Activated T-helper 1 cell treated with anti-CD3 and anti-CD28 coated beads, Interleukin-12 subunit alpha, Interleukin-12 subunit beta, Interleukin-2, Interleukin-4 antibody, amounts not matched to agents 30 ng/mL and 10 ng/mL and 1 ng/mL, durations not matched to agents 14 hours and 24 hours and 36 hours (primary cell): Measurements from ENCODE around the gene NUDCD3. TPM values are rescaled to one million over a fixed set of nuclear protein-coding genes. Genes with fewer than 3 reads are reported as not detected.

Experiments used
- DNase-seq: peaks from one replicate; pipeline ENCODE4 v3.0.0; 2021; ENCODE audit warnings: low spot score
- H3K27ac Mint-ChIP-seq: one replicate; pipeline ENCODE4 v1.8.0; 2021; ENCODE audit warnings: mild to moderate bottlenecking, mixed read lengths
- H3K27me3 Mint-ChIP-seq: one replicate; pipeline ENCODE4 v1.8.0; 2022; ENCODE audit warnings: mild to moderate bottlenecking, moderate library complexity, mixed read lengths; ENCODE audit not compliant: insufficient read depth
- H3K36me3 Mint-ChIP-seq: one replicate; pipeline ENCODE4 v1.8.0; 2021; ENCODE audit warnings: low read depth, mixed read lengths
- H3K4me1 Mint-ChIP-seq: one replicate; pipeline ENCODE4 v1.8.0; 2021; ENCODE audit warnings: low read depth, mixed read lengths
- H3K4me3 Mint-ChIP-seq: one replicate; pipeline ENCODE4 v1.8.0; 2021; ENCODE audit warnings: mild to moderate bottlenecking, moderate library complexity, mixed read lengths
- H3K9me3 Mint-ChIP-seq: one replicate; pipeline ENCODE4 v1.8.0; 2021; ENCODE audit warnings: mixed read lengths
- intact Hi-C: fragments of 100-400 bp; cut with micrococcal nuclease; formaldehyde crosslinking; loops from one replicate; pipeline ENCODE4 v1.15.1; 2024
- total RNA-seq: library from RNA; stranded (reverse); gene quantifications from 2 replicates; pipeline ENCODE4 v1.2.3, GENCODE V29; 2022

The NUDCD3 gene
- total RNA-seq, 1 donor from 2014 or later = 83.1 TPM

DNA sequence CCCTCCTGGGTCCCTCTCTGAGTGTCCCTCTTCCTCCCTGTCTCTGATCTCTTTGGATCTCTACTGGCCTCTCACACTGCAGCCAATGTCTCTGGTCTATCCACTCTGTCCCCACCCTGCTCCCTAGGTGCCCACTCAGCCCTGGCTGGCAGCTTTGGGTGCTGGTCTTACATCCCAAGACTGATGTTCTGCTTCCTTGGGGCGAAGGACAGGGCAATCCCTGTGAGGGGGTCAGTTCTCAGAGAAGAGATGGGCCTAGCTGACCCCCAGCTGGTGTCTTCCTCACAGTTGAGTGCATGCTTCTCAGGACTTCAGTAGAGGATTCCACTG lies 113.4 kb downstream of the NUDCD3 start:
- Mint-ChIP-seq H3K4me1 (no peaks in the 10 kb centered on the region), H3K4me3 (no peak overlapping the region), H3K9me3 (no peaks in the 10 kb centered on the region), H3K27me3 (no peaks in the 10 kb centered on the region), H3K27ac (no peak overlapping the region), H3K36me3 (no peaks in the 10 kb centered on the region)
- no peak for DNase-seq
- intact Hi-C loops = loop anchor here (5.0 kb wide), 1 partner anchor 100 kb away; no protein-coding TSS in a partner anchor

DNA sequence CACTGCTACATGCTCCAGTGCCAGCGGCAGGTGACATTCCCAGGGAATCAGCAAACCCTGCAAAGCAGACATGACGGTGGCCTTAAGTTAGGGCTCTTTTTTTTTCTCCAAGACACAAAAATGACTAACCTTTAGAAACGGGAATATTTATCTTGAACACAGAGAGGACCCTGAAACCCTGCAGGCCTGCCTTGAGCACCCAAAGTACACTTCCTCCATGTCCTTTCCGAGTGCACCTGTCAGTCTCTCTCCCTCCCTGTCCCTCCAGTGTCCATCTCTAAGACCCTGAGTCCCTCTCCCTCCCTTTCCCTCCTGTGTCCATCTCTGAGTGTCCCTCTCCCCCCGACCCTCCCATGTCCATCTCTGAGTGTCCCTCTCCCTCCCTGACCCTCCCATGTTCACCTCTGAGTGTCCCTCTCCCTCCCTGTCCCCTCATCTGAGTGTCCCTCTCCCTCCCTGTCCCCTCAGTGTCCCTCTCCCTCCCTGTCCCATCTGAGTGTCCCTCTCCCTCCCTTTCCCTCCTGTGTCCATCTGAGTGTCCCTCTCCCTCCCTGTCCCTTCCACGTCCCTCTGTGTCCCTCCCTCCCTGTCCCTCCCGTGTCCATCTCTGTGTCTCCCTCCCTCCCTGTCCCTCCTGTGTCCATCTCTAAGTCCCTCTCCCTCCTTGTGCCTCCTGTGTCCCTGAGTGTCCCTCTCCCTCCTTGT lies 113.9 kb downstream of the NUDCD3 start:
- H3K4me3 Mint-ChIP-seq = no peak overlapping the region
- no peaks in the 10 kb centered on the region for H3K36me3 Mint-ChIP-seq
- H3K27me3 Mint-ChIP-seq = peaks cover 2% of the 10 kb centered on the region
- no peaks in the 10 kb centered on the region for H3K4me1 Mint-ChIP-seq
- intact Hi-C loops = loop anchor here (5.0 kb wide), 1 partner anchor 101 kb away; no protein-coding TSS in a partner anchor
- DNase-seq = no peak
- H3K9me3 Mint-ChIP-seq = no peaks in the 10 kb centered on the region
- no peak overlapping the region for H3K27ac Mint-ChIP-seq

DNA sequence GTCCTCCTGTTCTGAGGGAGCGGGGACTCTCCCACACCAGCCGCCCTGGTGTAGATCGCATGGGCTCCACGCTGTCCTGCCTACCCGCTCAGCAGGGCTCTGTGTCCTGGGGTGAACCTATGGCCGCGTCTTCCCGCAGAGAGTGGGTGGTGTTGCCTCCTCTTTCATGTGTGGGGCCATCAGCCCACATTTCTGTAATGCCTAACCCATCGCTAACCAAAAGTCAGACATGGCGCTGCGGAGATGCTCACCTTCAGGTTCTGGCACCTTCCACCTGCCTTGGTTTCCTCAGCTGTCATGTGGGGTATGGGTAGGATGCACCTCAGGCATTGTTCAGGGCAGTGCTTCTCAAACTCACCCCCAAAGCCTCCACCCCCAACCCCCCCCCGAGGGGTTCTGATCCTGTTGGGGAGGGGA lies 114.5 kb downstream of the NUDCD3 start:
- H3K36me3 Mint-ChIP-seq = no peaks in the 10 kb centered on the region
- no peak overlapping the region for H3K4me3 Mint-ChIP-seq
- DNase-seq = no peak
- no peaks in the 10 kb centered on the region for H3K9me3 Mint-ChIP-seq
- no peaks in the 10 kb centered on the region for H3K4me1 Mint-ChIP-seq
- H3K27me3 Mint-ChIP-seq = peaks cover 8% of the 10 kb centered on the region
- intact Hi-C loops = loop anchor here (5.0 kb wide), 1 partner anchor 101 kb away; no protein-coding TSS in a partner anchor
- no peak overlapping the region for H3K27ac Mint-ChIP-seq

DNA sequence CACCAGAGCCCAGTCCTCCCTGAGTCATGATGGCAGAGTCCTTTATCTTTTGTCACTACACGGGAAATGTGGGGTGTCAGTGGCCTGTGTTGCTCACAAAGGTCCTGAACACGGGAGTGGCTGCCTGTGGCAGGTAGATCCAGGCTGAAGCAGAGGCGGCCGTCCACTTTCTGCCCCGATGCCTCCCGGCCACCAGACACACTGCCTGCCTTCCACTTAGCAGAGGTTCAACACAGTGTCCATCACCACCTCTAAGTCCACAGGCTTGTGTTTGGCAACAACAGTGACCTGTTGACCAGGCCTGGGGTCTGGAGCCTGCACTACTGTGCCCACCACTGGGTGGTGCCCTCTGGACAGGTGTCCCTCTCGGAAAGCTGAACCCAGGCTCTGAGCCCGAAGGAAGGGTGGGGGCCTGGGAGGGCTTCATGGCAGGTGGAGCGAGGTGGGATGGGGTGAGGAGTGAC lies 115.2 kb downstream of the NUDCD3 start:
- Mint-ChIP-seq H3K27ac (no peak overlapping the region), H3K27me3 (peaks cover 15% of the 10 kb centered on the region), H3K9me3 (no peaks in the 10 kb centered on the region), H3K4me3 (no peak overlapping the region), H3K4me1 (peaks cover under 1% of the 10 kb centered on the region), H3K36me3 (no peaks in the 10 kb centered on the region)
- no peak for DNase-seq
- intact Hi-C loops = loop anchor here (5.0 kb wide), 1 partner anchor 102 kb away; no protein-coding TSS in a partner anchor

DNA sequence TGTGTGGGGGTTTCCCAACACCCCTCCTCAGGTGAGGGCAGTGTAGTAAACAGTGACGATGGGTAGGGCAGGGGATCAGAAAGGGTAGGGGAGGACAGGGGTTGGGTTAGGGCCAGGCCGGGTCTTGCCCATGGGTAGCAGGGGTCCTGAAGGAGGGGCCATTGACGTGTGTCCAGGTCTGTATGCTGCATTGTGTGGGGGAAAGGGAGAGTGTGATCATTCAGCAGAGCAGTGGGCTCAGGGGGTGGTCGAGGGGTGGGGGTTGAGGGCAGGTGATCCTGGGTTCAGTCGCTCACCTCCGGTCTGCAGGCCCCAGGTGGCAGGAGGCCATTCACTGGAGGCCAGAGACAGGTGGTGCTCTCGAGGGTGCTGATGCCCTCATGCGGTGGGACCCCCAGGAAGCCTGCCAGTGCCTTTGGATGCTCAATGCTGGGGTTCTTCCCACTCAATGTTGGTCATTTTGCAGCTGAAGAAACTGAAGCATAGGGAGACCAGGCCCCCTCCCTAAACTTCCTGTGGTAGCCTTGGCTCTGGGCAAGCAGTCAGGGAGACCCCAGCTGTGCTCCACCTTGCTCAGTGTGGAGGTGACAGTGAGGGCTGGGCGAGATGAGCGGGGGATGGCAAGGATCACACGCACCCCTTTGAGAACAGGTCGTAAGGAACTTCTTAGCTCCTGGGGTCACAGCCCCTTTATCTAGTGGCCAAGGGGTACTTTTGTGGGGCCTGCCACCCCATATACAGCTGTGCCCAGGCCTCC lies 116.3 kb downstream of the NUDCD3 start:
- H3K27me3 Mint-ChIP-seq = peaks cover 24% of the 10 kb centered on the region
- H3K36me3 Mint-ChIP-seq = no peaks in the 10 kb centered on the region
- H3K4me3 Mint-ChIP-seq = no peak overlapping the region
- H3K4me1 Mint-ChIP-seq = peaks cover 11% of the 10 kb centered on the region
- H3K27ac Mint-ChIP-seq = no peak overlapping the region
- peaks cover 3% of the 10 kb centered on the region for H3K9me3 Mint-ChIP-seq
- intact Hi-C loops = no loop called here
- DNase-seq = no peak

DNA sequence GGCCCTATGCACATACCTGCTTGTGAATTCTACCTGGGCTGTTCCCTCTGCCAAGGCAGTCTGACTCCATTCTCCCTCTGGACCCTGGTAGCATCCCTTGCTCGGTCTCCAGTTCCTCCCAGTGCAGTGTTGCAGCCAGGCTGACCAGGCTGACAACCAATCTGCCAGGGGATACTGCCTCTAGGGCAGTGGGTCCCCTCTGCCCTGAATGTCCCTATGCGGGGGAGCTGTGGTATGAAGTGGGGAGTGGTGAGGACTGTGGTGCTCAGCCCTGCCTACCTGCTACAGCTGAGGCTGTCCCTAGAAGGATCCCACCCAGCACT lies 117.1 kb downstream of the NUDCD3 start:
- H3K27ac Mint-ChIP-seq = no peak overlapping the region
- H3K4me1 Mint-ChIP-seq = peaks cover 12% of the 10 kb centered on the region
- DNase-seq = no peak
- H3K9me3 Mint-ChIP-seq = peaks cover 7% of the 10 kb centered on the region
- H3K36me3 Mint-ChIP-seq = no peaks in the 10 kb centered on the region
- intact Hi-C loops = no loop called here
- H3K27me3 Mint-ChIP-seq = peaks cover 26% of the 10 kb centered on the region
- no peak overlapping the region for H3K4me3 Mint-ChIP-seq

DNA sequence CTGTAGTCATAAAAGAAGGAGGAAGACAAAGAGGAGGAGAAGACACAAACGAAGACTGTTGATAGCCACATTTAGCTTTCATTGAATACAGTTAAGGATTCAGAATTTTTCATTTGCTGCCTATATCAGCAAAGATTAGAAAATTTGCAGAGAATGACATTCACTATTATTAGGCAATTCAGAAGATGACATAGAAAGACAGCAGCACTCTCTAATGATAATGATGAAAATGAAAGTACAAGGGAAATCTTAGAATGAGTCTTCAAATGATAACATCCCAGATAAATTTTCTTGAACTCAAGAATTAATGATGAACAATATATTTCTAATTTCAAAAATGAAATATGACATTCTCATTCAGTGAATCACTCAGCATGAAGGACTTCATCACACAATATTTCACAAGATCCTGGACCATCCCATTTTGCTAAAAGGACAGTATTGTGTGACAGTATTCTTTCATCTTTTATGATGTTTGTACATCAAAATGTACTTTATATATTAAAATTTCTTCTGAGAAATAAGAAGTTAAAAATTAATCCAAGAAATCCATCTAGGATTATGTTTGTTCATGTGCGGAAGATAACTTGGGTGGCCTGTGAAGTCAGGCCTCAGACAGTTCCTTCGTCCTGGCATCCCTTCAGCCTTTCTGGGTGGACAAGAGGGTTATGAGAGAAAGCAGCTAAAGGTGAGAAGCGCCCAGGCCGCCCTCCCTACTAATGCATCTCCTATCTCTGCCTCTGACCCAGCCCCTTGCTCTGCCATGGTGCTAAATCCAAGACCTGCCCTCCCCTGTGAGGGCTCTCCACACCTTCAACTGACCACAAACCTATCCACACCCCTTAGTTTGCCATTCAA lies 117.7 kb downstream of the NUDCD3 start:
- H3K9me3 Mint-ChIP-seq = peaks cover 7% of the 10 kb centered on the region
- intact Hi-C loops = no loop called here
- no peak for DNase-seq
- H3K36me3 Mint-ChIP-seq = no peaks in the 10 kb centered on the region
- H3K4me1 Mint-ChIP-seq = peaks cover 12% of the 10 kb centered on the region
- H3K27me3 Mint-ChIP-seq = peaks cover 30% of the 10 kb centered on the region
- H3K27ac Mint-ChIP-seq = no peak overlapping the region
- H3K4me3 Mint-ChIP-seq = no peak overlapping the region

DNA sequence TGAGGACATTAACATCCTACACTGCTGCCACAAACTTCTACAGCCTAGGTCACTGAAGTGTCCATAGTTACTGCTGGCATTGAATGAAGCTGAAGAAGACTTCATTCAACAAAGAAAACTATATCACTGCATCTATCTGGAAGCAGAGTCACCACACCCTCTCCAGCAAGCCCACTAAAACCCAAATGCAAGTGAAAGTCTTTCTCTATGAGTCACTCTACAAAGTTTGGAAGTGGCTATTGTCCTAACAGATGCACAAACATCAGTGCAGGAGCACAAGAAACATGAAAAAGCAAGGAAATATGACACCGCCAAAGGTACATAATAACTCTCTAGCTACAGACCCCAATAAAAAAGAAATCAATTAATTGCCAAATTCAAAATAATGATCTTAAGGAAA lies 121.6 kb downstream of the NUDCD3 start:
- no peak overlapping the region for H3K4me3 Mint-ChIP-seq
- no peak for DNase-seq
- H3K4me1 Mint-ChIP-seq = peaks cover 12% of the 10 kb centered on the region
- H3K36me3 Mint-ChIP-seq = no peaks in the 10 kb centered on the region
- H3K27ac Mint-ChIP-seq = no peak overlapping the region
- intact Hi-C loops = no loop called here
- peaks cover 43% of the 10 kb centered on the region for H3K27me3 Mint-ChIP-seq
- peaks cover 7% of the 10 kb centered on the region for H3K9me3 Mint-ChIP-seq

DNA sequence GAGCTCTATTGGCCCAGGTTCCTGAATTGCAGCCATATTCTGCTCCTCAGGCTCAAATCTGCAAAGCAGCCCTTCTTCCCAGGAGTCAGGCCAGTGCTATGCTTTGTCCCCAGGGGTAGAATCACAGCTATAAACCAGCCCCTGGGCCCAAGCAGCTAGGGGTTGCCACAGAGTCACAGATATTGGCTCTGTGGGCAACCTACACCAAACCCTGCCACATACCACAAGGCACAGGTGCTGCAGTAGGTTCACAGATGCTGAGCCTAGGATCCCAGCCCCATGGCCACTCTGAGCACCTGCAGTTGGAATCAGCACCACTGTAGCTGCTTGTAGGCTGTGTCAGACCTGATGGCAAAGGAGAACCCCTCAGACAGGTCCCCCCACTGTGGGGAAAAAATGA lies 122.0 kb downstream of the NUDCD3 start:
- H3K27ac Mint-ChIP-seq = no peak overlapping the region
- no peaks in the 10 kb centered on the region for H3K36me3 Mint-ChIP-seq
- intact Hi-C loops = no loop called here
- H3K4me3 Mint-ChIP-seq = no peak overlapping the region
- H3K4me1 Mint-ChIP-seq = peaks cover 12% of the 10 kb centered on the region
- H3K9me3 Mint-ChIP-seq = peaks cover 7% of the 10 kb centered on the region
- H3K27me3 Mint-ChIP-seq = peaks cover 43% of the 10 kb centered on the region
- no peak for DNase-seq

DNA sequence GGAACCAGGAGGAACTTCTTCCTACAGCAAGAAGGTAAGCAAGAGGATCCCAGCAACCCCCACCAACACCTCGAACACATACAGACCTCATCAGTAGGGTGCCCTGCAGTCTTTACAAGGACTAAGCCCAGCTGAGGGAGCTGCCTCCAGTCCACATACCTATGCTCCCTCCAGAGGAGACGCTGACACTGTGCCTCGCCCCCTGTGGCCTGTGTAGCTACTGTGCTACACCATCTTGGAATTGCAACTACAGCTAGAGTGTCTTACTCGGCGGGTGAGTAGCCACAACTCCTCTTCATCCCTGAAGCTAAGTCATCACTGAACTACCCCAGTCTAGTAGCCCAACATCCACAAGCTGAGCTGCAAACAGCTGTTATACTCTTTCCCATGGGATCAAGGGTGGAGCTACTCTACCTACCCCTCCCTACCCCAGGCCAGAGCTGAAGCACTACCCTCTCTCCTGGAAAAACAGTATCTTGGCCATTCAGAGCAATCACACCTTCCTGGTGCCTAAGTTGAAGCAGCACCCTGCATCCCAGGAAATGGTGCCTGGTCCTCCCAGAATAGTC lies 122.9 kb downstream of the NUDCD3 start:
- peaks cover 7% of the 10 kb centered on the region for H3K9me3 Mint-ChIP-seq
- H3K36me3 Mint-ChIP-seq = no peaks in the 10 kb centered on the region
- intact Hi-C loops = no loop called here
- H3K27me3 Mint-ChIP-seq = peaks cover 43% of the 10 kb centered on the region
- H3K27ac Mint-ChIP-seq = no peak overlapping the region
- no peak overlapping the region for H3K4me3 Mint-ChIP-seq
- DNase-seq = no peak
- H3K4me1 Mint-ChIP-seq = peaks cover 12% of the 10 kb centered on the region

DNA sequence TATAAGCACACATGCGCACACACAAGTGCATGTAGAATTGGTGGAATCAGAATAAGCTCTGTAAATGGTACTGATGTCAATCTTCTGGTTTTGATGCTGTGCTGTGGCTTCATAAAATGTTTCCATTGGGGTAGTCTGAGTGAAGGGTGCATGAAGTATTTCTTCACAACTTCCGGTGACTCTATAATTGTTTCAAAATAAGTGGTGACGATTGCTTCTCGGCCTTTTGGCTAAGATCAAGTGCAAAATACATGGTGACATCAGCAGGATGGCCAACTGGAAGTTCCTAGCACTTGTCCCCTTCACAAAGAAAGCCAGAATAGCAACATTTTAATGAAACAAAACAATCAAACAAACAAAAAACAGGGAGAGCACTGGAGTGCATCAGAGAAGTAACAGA lies 123.5 kb downstream of the NUDCD3 start:
- no peak overlapping the region for H3K4me3 Mint-ChIP-seq
- peaks cover 43% of the 10 kb centered on the region for H3K27me3 Mint-ChIP-seq
- H3K36me3 Mint-ChIP-seq = no peaks in the 10 kb centered on the region
- no peak for DNase-seq
- intact Hi-C loops = no loop called here
- H3K9me3 Mint-ChIP-seq = peaks cover 7% of the 10 kb centered on the region
- no peak overlapping the region for H3K27ac Mint-ChIP-seq
- H3K4me1 Mint-ChIP-seq = peaks cover 12% of the 10 kb centered on the region

DNA sequence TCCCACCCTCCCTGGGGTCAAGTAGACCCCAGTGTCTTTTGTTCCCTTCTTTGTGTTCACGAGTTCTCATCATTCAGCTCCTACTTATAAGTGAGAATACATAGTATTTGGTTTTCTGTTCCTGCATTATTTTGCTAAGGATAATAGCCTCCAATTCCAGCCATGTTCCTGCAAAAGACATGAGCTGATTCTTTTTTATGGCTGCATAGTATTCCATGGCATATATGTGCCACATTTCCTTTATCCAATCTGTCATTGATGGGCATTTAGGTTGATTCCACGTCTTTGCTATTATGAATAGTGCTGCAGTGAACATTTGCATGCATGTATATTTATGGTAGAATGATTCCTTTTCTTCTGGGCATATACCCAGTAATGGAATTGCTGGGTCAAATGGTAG lies 136.8 kb downstream of the NUDCD3 start:
- no peak for DNase-seq

More for the DNA sequence above, 136.8 kb downstream of the NUDCD3 start:
- peaks cover 48% of the 10 kb centered on the region for H3K27me3 Mint-ChIP-seq
- H3K27ac Mint-ChIP-seq = no peak overlapping the region
- no peak overlapping the region for H3K4me3 Mint-ChIP-seq
- H3K4me1 Mint-ChIP-seq = no peaks in the 10 kb centered on the region
- peaks cover 19% of the 10 kb centered on the region for H3K9me3 Mint-ChIP-seq
- H3K36me3 Mint-ChIP-seq = no peaks in the 10 kb centered on the region
- intact Hi-C loops = no loop called here
